HG02938 (cell line): ENCODE data around the gene TSFM.
A peak's percentile ranks its signal among the peaks of the same experiment; 100 is the strongest.

Experiments
- ATAC-seq: cut with Tn5 transposase; IDR thresholded peaks from one replicate; pipeline ENCODE4 v1.9.1; 2021; ENCODE audit warnings: mild to moderate bottlenecking, moderate library complexity; ENCODE audit not compliant: unreplicated experiment

Gene TSFM

GRCh38 chr12:57832966-57833365 lies 50.4 kb downstream of the TSFM start:
- ATAC-seq = no peak

- ATAC-seq = no peak
Observed at GRCh38 chr12:57833672-57834071, 51.1 kb downstream of the TSFM start.

GRCh38 chr12:57834086-57834876 lies 51.7 kb downstream of the TSFM start:
- no peak for ATAC-seq

GRCh38 chr12:57835366-57836288 lies 53.0 kb downstream of the TSFM start:
- no peak for ATAC-seq

- ATAC-seq = peak; percentile 54
Observed at GRCh38 chr12:57836442-57837375, 54.1 kb downstream of the TSFM start.

GRCh38 chr12:57837864-57838562 lies 55.4 kb downstream of the TSFM start:
- no peak for ATAC-seq

- ATAC-seq = peak; percentile 27
Observed at GRCh38 chr12:57838594-57839302, 56.2 kb downstream of the TSFM start.

- ATAC-seq = no peak
Observed at GRCh38 chr12:57839996-57840395, 57.4 kb downstream of the TSFM start.

GRCh38 chr12:57840726-57841125 lies 58.1 kb downstream of the TSFM start:
- no peak for ATAC-seq

- ATAC-seq = no peak
Observed at GRCh38 chr12:57841445-57841844, 58.9 kb downstream of the TSFM start.

GRCh38 chr12:57842342-57843294 lies 60.0 kb downstream of the TSFM start:
- no peak for ATAC-seq

GRCh38 chr12:57844709-57845477 lies 62.3 kb downstream of the TSFM start:
- ATAC-seq = peak; percentile 24

- peak; percentile 27 for ATAC-seq
Observed at GRCh38 chr12:57845478-57846284, 63.1 kb downstream of the TSFM start.

- peak; percentile 3 for ATAC-seq
Observed at GRCh38 chr12:57846285-57846576, 63.6 kb downstream of the TSFM start.

GRCh38 chr12:57846577-57847319 lies 64.2 kb downstream of the TSFM start, which contains the start of gene CTDSP2:
CTDSP2 (minus strand) TSS chr12:57846729; CDS start chr12:57846435, 294 bp downstream.
- ATAC-seq = peak; percentile 25
